Smooth muscle cell (in vitro differentiated cells): Measurements from ENCODE around the gene DEFB131A. TPM values are rescaled to one million over a fixed set of nuclear protein-coding genes. Genes with fewer than 3 reads are reported as not detected.
"Not testable (repeated sequence)": the region's sequence is repeated elsewhere in the genome, so short reads cannot be mapped to it uniquely, and the experiment has no call there.

Experiments
- DNase-seq: peaks from one replicate; lab custom pipeline; 2025; ENCODE audit not compliant: unreplicated experiment; lab: John Stamatoyannopoulos, UW
- H2AFZ ChIP-seq: fragments of 200-600 bp; sonication (generic); 2 replicates; pipeline ENCODE4 v1.6.0; 2016; ENCODE audit warnings: antibody characterized with exemption, low read depth, mild to moderate bottlenecking
- H3F3A ChIP-seq: fragments of 200-600 bp; sonication (generic); 2 replicates; pipeline ENCODE4 v1.6.0; 2017; ENCODE audit warnings: antibody characterized with exemption, low read depth
- H3K27ac ChIP-seq: fragments of 200-600 bp; sonication (generic); 2 replicates; pipeline ENCODE4 v1.5.1; 2016; ENCODE audit warnings: low read depth, mild to moderate bottlenecking
- H3K27me3 ChIP-seq: fragments of 200-600 bp; sonication (generic); 2 replicates; pipeline ENCODE4 v1.6.1; 2016; ENCODE audit warnings: low read depth, mild to moderate bottlenecking
- H3K36me3 ChIP-seq: fragments of 200-600 bp; sonication (generic); 2 replicates; pipeline ENCODE4 v1.5.1; 2016; ENCODE audit warnings: low read depth
- H3K4me1 ChIP-seq: fragments of 200-600 bp; sonication (generic); 2 replicates; pipeline ENCODE4 v1.5.1; 2016; ENCODE audit warnings: low read depth
- H3K4me2 ChIP-seq: fragments of 200-600 bp; sonication (generic); 2 replicates; pipeline ENCODE4 v1.6.0; 2016; ENCODE audit warnings: mild to moderate bottlenecking
- H3K4me3 ChIP-seq: fragments of 200-600 bp; sonication (generic); 2 replicates; pipeline ENCODE4 v1.5.1; 2016; ENCODE audit warnings: mild to moderate bottlenecking
- H3K79me2 ChIP-seq: fragments of 200-600 bp; sonication (generic); 2 replicates; pipeline ENCODE4 v1.6.0; 2016; ENCODE audit warnings: low read depth, mild to moderate bottlenecking
- H3K9ac ChIP-seq: fragments of 200-600 bp; sonication (generic); 2 replicates; pipeline ENCODE4 v1.6.0; 2016; ENCODE audit warnings: low read depth
- H3K9me3 ChIP-seq: fragments of 200-600 bp; sonication (generic); replicated peaks from 2 replicates; pipeline ENCODE4 v1.5.1; 2016; ENCODE audit warnings: low read depth
- H4K20me1 ChIP-seq: fragments of 200-600 bp; sonication (generic); 2 replicates; pipeline ENCODE4 v1.6.0; 2016; ENCODE audit warnings: low read depth
- WGBS: methylation state at CpG from one replicate; pipeline ENCODE4 v1.1.7; 2016; ENCODE audit warnings: low lambda C conversion rate; 5-methylcytosine and 5-hydroxymethylcytosine counted together
- polyA plus RNA-seq: library from polyadenylated mRNA; unstranded; fragments of >200 nt; fragmentation: Nextera tagmentation; extraction: Ambion mirVana; gene quantifications from 2 replicates; pipeline ENCODE4 v1.2.1, GENCODE V29; 2016
- total RNA-seq: library from RNA; depleted of rRNA; stranded (reverse); fragments of >200 nt; gene quantifications from 2 replicates; pipeline ENCODE4 v1.2.3, GENCODE V29; 2014

The DEFB131A gene
- total and polyA plus RNA-seq, 2 experiments from 2014 or later: not detected

- not testable (repeated sequence) for H3F3A ChIP-seq, H3K9me3 ChIP-seq, H3K36me3 ChIP-seq, H3K4me2 ChIP-seq, H3K79me2 ChIP-seq, H2AFZ ChIP-seq, H3K4me3 ChIP-seq, H3K4me1 ChIP-seq, H3K27me3 ChIP-seq, H3K27ac ChIP-seq, H4K20me1 ChIP-seq, H3K9ac ChIP-seq, DNase-seq
- WGBS: 84% methylated on average over 10 of the region's 10 CpGs
Measured at GRCh38 chr4:9483682-9484081, 39.5 kb downstream of the DEFB131A start.

GRCh38 chr4:9486880-9487279 is 42.7 kb downstream of the DEFB131A start:
- H4K20me1 ChIP-seq, H3K27me3 ChIP-seq, H3K79me2 ChIP-seq, H3K9me3 ChIP-seq, H3K4me1 ChIP-seq, H3K27ac ChIP-seq, H3K4me3 ChIP-seq, DNase-seq, H3K9ac ChIP-seq, H3F3A ChIP-seq, H3K4me2 ChIP-seq, H2AFZ ChIP-seq, H3K36me3 ChIP-seq: not testable (repeated sequence)
- 86% methylated on average over 11 of the region's 11 CpGs for WGBS

GRCh38 chr4:9488796-9489195 is 44.6 kb downstream of the DEFB131A start:
- 84% methylated on average over 15 of the region's 15 CpGs for WGBS
- H3K27me3 ChIP-seq, H3K4me2 ChIP-seq, H3K79me2 ChIP-seq, H3K4me3 ChIP-seq, H3F3A ChIP-seq, H3K9ac ChIP-seq, DNase-seq, H3K9me3 ChIP-seq, H2AFZ ChIP-seq, H3K4me1 ChIP-seq, H3K27ac ChIP-seq, H4K20me1 ChIP-seq, H3K36me3 ChIP-seq: not testable (repeated sequence)

DNA sequence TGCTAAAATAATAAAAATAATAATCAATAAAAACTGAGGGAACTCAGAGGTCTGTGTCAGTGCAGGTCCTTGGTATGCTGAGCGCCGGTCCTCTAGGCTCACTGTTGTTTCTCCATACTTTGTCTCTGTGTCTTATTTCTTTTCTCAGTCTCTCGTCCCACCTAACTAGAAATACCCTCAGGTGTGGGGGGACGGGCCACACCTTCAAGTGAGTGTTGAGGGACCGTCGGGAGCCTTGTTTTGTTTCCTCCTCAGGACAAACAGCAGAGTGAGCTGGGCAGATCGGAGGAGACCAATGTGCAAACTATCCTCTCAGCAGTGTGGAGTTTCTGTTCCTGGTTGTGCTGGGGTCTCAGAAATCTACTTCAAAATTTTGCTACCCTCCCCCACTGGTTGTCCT is 46.3 kb downstream of the DEFB131A start:
- H3K27ac ChIP-seq, H3F3A ChIP-seq, H3K27me3 ChIP-seq, H4K20me1 ChIP-seq, H3K36me3 ChIP-seq, H3K9me3 ChIP-seq, DNase-seq, H3K9ac ChIP-seq, H2AFZ ChIP-seq, H3K4me3 ChIP-seq, H3K4me1 ChIP-seq, H3K79me2 ChIP-seq, H3K4me2 ChIP-seq: not testable (repeated sequence)
- WGBS: 72% methylated on average over 7 of the region's 7 CpGs

DNA sequence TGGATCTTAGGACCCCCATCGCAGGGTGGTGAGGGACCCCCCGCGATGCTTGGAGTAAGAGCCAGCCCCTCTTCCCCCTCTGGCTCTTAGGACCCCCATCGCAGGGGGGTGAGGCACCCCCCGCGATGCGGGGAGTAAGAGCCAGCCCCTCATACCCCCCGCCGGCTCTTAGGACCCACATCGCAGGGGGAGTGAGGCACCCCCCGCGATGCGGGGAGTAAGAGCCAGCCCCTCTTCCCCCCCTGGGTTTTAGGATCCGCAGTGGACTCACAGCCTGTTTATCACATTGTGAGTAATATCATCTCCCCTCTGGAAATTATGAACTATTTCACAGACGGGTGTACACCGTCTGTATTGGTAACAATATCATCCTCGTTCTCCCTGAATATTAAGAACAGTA is 46.8 kb downstream of the DEFB131A start:
- not testable (repeated sequence) for DNase-seq, H3K4me2 ChIP-seq, H2AFZ ChIP-seq, H3K36me3 ChIP-seq, H3K4me1 ChIP-seq, H3K27ac ChIP-seq, H3K9me3 ChIP-seq, H3K9ac ChIP-seq, H3F3A ChIP-seq, H3K79me2 ChIP-seq, H4K20me1 ChIP-seq, H3K4me3 ChIP-seq, H3K27me3 ChIP-seq
- 86% methylated on average over 17 of the region's 17 CpGs for whole genome bisulfite sequencing

GRCh38 chr4:9493589-9493988 is 49.4 kb downstream of the DEFB131A start:
- H3K9ac ChIP-seq, H3K79me2 ChIP-seq, H3F3A ChIP-seq, H3K9me3 ChIP-seq, H3K27ac ChIP-seq, H3K4me2 ChIP-seq, H3K36me3 ChIP-seq, H3K4me3 ChIP-seq, H3K4me1 ChIP-seq, DNase-seq, H2AFZ ChIP-seq, H4K20me1 ChIP-seq: not testable (repeated sequence)
- 87% methylated on average over 19 of the region's 19 CpGs for whole genome bisulfite sequencing
- peaks cover 22% of the 10 kb centered on the region for H3K27me3 ChIP-seq

DNA sequence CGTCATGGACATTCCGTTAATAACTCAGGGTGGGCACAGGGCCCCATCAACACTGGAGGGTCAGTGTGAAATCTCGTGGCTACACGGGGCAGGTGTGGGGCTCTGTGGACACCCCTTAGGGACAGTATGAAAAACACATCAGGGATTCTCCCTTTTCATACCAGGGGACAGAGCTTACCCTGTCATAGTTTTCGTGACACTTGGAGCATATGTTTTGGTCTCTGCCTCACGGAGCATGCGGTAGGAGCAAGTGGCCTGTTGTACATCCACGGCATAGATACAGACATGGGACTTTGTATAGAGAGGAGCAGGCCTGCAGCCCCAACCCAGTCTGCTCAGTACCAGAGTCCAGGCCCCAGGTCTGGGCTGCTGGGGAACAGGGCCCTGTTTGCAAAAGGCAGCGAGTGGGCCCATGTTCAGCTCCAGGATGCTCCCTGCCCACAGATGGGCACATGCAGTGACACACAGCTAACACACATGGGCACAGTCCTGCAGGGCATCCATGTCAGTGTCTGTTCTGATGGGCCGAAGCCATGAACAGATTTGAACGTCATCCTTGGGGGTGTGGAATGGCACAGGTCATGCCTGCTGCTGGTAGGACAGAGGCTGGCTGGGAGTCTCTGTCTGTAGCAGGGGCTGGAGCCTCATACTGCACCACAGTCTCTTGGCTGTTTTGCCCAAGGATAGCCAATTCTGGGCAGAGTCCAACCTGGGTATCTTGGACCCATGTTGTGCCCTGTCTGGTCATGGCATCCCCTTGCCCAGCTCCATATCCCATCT is 50.2 kb downstream of the DEFB131A start:
- not testable (repeated sequence) for DNase-seq, H3K4me2 ChIP-seq, H2AFZ ChIP-seq, H3K36me3 ChIP-seq, H3F3A ChIP-seq, H4K20me1 ChIP-seq, H3K4me1 ChIP-seq, H3K4me3 ChIP-seq, H3K9ac ChIP-seq, H3K27ac ChIP-seq, H3K79me2 ChIP-seq, H3K9me3 ChIP-seq
- 80% methylated on average over 11 of the region's 11 CpGs for WGBS
- peaks cover 25% of the 10 kb centered on the region for H3K27me3 ChIP-seq
